Body of pancreas (tissue), 4 donors: Measurements from ENCODE around the gene PPME1.

Source experiments
- POLR2A ChIP-seq, 3 donors: fragments of 450-650 bp; IDR thresholded peaks; one replicate each; pipeline ENCODE4 v1.6.1; 2016; ENCODE audit warnings: antibody characterized with exemption in 3 of 3, mild to moderate bottlenecking in 2 of 3
- TF ChIP-seq, protein P1 (sequence below), 7 experiments: fragments of 450-650 bp in 4 of 7; fragments of 200-600 bp in 3 of 7; sonication (generic) in 3 of 7; IDR thresholded peaks; one replicate each; pipeline ENCODE4 v1.5.1; 2016 to 2019; ENCODE audit warnings: antibody characterized with exemption in 7 of 7

GRCh38 chr11:74256378-74257133, 85.5 kb downstream of the PPME1 start:
- TF ChIP-seq, protein P1, sequence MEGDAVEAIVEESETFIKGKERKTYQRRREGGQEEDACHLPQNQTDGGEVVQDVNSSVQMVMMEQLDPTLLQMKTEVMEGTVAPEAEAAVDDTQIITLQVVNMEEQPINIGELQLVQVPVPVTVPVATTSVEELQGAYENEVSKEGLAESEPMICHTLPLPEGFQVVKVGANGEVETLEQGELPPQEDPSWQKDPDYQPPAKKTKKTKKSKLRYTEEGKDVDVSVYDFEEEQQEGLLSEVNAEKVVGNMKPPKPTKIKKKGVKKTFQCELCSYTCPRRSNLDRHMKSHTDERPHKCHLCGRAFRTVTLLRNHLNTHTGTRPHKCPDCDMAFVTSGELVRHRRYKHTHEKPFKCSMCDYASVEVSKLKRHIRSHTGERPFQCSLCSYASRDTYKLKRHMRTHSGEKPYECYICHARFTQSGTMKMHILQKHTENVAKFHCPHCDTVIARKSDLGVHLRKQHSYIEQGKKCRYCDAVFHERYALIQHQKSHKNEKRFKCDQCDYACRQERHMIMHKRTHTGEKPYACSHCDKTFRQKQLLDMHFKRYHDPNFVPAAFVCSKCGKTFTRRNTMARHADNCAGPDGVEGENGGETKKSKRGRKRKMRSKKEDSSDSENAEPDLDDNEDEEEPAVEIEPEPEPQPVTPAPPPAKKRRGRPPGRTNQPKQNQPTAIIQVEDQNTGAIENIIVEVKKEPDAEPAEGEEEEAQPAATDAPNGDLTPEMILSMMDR (IDR thresholded peaks at IDR 0.05): no peak
- no peak for TF ChIP-seq POLR2A (IDR thresholded peaks at IDR 0.05)
